B cell (primary cell): ENCODE measurements around the gene EML2. TPM values are rescaled to one million over a fixed set of nuclear protein-coding genes. Genes with fewer than 3 reads are reported as not detected.

ENCODE experiments used
- ATAC-seq: fragments of 200-7000 bp; cut with Tn5 transposase; one replicate; pipeline ENCODE4 v1.10.0; 2021; ENCODE audit warnings: low read depth, mild to moderate bottlenecking, moderate number of reproducible peaks, moderate library complexity
- CTCF ChIA-PET: fragments of 350-600 bp; sonication (Branson Sonifier 250); formaldehyde crosslinking; loops from one replicate; lab custom pipeline; 2021; ENCODE audit warnings: antibody characterized with exemption, inconsistent platforms; lab: Charles Lee
- POLR2A ChIA-PET: fragments of 350-600 bp; sonication (Branson Sonifier 250); formaldehyde crosslinking; loops from one replicate; lab custom pipeline; 2021; ENCODE audit warnings: antibody characterized with exemption; lab: Charles Lee
- DNase-seq: peaks from one replicate; pipeline ENCODE4 v3.0.0; 2013
- H2AFZ ChIP-seq: 2 replicates; pipeline ENCODE4 v1.6.1; 2012; ENCODE audit warnings: mild to moderate bottlenecking, low read depth, low read length; ENCODE audit not compliant: insufficient read depth, poor library complexity, severe bottlenecking
- H3K27ac ChIP-seq, 2 donors: 1 replicate in 1 of 2; 2 replicates in 1 of 2; pipeline ENCODE4 v1.5.1; 2012 to 2013; ENCODE audit warnings: low read length in 2 of 2, mild to moderate bottlenecking in 2 of 2, moderate library complexity in 1 of 2
- H3K27me3 ChIP-seq, 4 experiments: fragments of 200-600 bp in 1 of 4; sonication (generic) in 1 of 4; replicated peaks in 1 of 4; 1 replicate in 2 of 4; 2 replicates in 2 of 4; pipeline versions ENCODE4 v1.6.1 to v1.7.0; 2013 to 2016; ENCODE audit warnings: low read length in 3 of 4, mild to moderate bottlenecking in 2 of 4, mixed read lengths in 1 of 4, moderate library complexity in 1 of 4; ENCODE audit not compliant: insufficient read depth in 4 of 4, control insufficient read depth in 3 of 4; ENCODE audit errors: control extremely low read depth in 1 of 4
- H3K36me3 ChIP-seq, 2 experiments: replicated peaks in 1 of 2; 1 replicate in 1 of 2; 2 replicates in 1 of 2; pipeline versions ENCODE4 v1.6.1 to v1.7.1; 2013; ENCODE audit warnings: low read length in 1 of 2; ENCODE audit not compliant: insufficient read depth in 2 of 2, control insufficient read depth in 1 of 2; ENCODE audit errors: control extremely low read depth in 1 of 2, extremely low read depth in 1 of 2
- H3K4me1 ChIP-seq, 2 donors: fragments of 200-600 bp in 1 of 2; sonication (generic) in 1 of 2; 1 replicate in 1 of 2; 2 replicates in 1 of 2; pipeline versions ENCODE4 v1.5.1 to v1.6.1; 2013 to 2017; ENCODE audit warnings: low read length in 2 of 2; ENCODE audit not compliant: control insufficient read depth in 2 of 2, insufficient read depth in 2 of 2
- H3K4me2 ChIP-seq: replicated peaks from 2 replicates; pipeline ENCODE3; 2012; ENCODE audit warnings: mild to moderate bottlenecking, low read depth, low read length; ENCODE audit not compliant: poor library complexity, severe bottlenecking
- H3K4me3 ChIP-seq, 5 experiments: fragments of 200-600 bp in 1 of 5; sonication (generic) in 1 of 5; 1 replicate in 3 of 5; 2 replicates in 2 of 5; pipeline versions ENCODE4 v1.5.1 to v1.7.0; 2011 to 2016; ENCODE audit warnings: low read length in 4 of 5, mild to moderate bottlenecking in 4 of 5, low read depth in 2 of 5, control low read depth in 1 of 5, moderate library complexity in 1 of 5; ENCODE audit not compliant: insufficient read depth in 1 of 5; ENCODE audit errors: control extremely low read depth in 1 of 5, extremely low read depth in 1 of 5
- H3K79me2 ChIP-seq: fragments of 200-600 bp; sonication (generic); one replicate; pipeline ENCODE4 v1.6.0; 2016; ENCODE audit warnings: low read length; ENCODE audit not compliant: control insufficient read depth, insufficient read depth
- H3K9ac ChIP-seq: fragments of 200-600 bp; sonication (generic); 2 replicates; pipeline ENCODE4 v1.6.1; 2017; ENCODE audit warnings: mild to moderate bottlenecking, low read length, moderate library complexity
- H3K9me3 ChIP-seq, 3 donors: one replicate each; pipeline versions ENCODE4 v1.6.1 to v1.7.1; 2013; ENCODE audit warnings: low read length in 2 of 3; ENCODE audit not compliant: control insufficient read depth in 2 of 3, insufficient read depth in 1 of 3; ENCODE audit errors: control extremely low read depth in 1 of 3
- H4K20me1 ChIP-seq: 2 replicates; pipeline ENCODE4 v1.6.0; 2012; ENCODE audit warnings: mild to moderate bottlenecking, low read length; ENCODE audit not compliant: insufficient read depth, control insufficient read depth, poor library complexity, severe bottlenecking
- H3K27ac Mint-ChIP-seq: one replicate; pipeline ENCODE4 v1.8.0; 2021; ENCODE audit warnings: mixed read lengths
- H3K27me3 Mint-ChIP-seq: one replicate; pipeline ENCODE4 v1.8.0; 2021; ENCODE audit warnings: mixed read lengths
- H3K4me1 Mint-ChIP-seq: one replicate; pipeline ENCODE4 v1.8.0; 2021; ENCODE audit warnings: mixed read lengths
- H3K4me3 Mint-ChIP-seq: one replicate; pipeline ENCODE4 v1.8.0; 2021; ENCODE audit warnings: mixed read lengths
- H3K9me3 Mint-ChIP-seq: one replicate; pipeline ENCODE4 v1.8.0; 2022; ENCODE audit warnings: mixed read lengths; ENCODE audit not compliant: insufficient read depth
- EZH2 ChIP-seq: IDR thresholded peaks from 2 replicates; pipeline ENCODE4 v1.6.1; 2012; ENCODE audit warnings: borderline replicate concordance, low read depth, mild to moderate bottlenecking, moderate library complexity, low read length; ENCODE audit not compliant: insufficient read depth, poor library complexity, severe bottlenecking
- WGBS: methylation state at CpG from one replicate; pipeline ENCODE4 v1.1.5; 2013; ENCODE audit warnings: missing lambda C conversion rate; ENCODE audit not compliant: insufficient coverage; 5-methylcytosine and 5-hydroxymethylcytosine counted together
- intact Hi-C: fragments of 100-400 bp; cut with micrococcal nuclease; formaldehyde crosslinking; loops from one replicate; pipeline ENCODE4 v1.10.0; 2022
- polyA plus RNA-seq: library from polyadenylated mRNA; depleted of rRNA; stranded (reverse); fragments of >200 nt; gene quantifications from 2 replicates; pipeline ENCODE4 v1.2.3, GENCODE V29; 2012
- total RNA-seq, 2 donors: library from RNA; stranded (reverse); fragments of 120-200 nt in 1 of 2; gene quantifications; 1 replicate in 1 of 2; 2 replicates in 1 of 2; pipeline versions ENCODE4 v1.2.3 to v1.2.4, GENCODE V29; 2013 to 2022
- TF ChIP-seq, protein P1 (sequence below): fragments of 200-600 bp; IDR thresholded peaks from one replicate; pipeline ENCODE4 v1.8.0; 2022; ENCODE audit warnings: antibody characterized with exemption, mild to moderate bottlenecking

Gene EML2
- total and polyA plus RNA-seq, 2 donors (not counting 1 experiment from before 2014, with no cell fraction given), result 75.0 to 88.5 TPM

DNA sequence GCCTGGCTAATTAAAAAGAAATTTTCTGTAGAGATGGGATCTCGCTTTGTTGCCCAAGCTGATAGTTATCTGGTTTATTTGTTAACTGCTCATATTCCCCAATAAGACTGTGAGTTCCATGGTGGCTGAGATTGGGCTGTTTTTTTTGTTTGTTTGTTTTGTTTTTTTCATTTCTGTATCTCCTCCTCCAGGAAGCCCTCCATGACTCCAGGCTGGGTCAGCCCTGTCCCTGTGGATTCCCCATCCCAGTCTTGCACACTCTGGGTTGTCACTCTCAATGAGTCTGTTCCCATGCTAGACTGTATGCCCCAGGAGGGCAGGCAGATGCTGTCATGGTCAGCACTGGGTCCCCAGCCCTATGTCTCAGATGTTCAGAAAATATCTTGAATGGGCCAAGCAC, 2.9 kb downstream of the EML2 start:
- Histone ChIP-seq H3K9me3 (peaks cover 0 to 3% (median 0%) of the 10 kb centered on the region in 3 donors), H3K9ac (no peak overlapping the region), H3K4me2 (no peak overlapping the region), H3K27me3 (no peaks in the 10 kb centered on the region), H3K4me3 (no peak overlapping the region), H4K20me1 (no peaks in the 10 kb centered on the region), H3K27ac (no peak overlapping the region), H3K4me1 (peaks cover 12 to 25% of the 10 kb centered on the region in 2 donors), H3K36me3 (peaks cover 0 to 8% of the 10 kb centered on the region in 2 experiments), H3K79me2 (peaks cover 17% of the 10 kb centered on the region), H2AFZ (no peak overlapping the region)
- WGBS, result no CpG with 5 or more reads among the region's 1 CpG
- DNase-seq, result no peak
- no peak overlapping the region for H3K4me3 Mint-ChIP-seq
- peaks cover 14% of the 10 kb centered on the region for H3K4me1 Mint-ChIP-seq
- ChIA-PET CTCF (no interaction called here), POLR2A (no interaction called here)
- intact Hi-C loops, result no loop called here
- H3K27me3 Mint-ChIP-seq, result no peaks in the 10 kb centered on the region
- H3K9me3 Mint-ChIP-seq, result peaks cover 2% of the 10 kb centered on the region
- TF ChIP-seq, protein P1, sequence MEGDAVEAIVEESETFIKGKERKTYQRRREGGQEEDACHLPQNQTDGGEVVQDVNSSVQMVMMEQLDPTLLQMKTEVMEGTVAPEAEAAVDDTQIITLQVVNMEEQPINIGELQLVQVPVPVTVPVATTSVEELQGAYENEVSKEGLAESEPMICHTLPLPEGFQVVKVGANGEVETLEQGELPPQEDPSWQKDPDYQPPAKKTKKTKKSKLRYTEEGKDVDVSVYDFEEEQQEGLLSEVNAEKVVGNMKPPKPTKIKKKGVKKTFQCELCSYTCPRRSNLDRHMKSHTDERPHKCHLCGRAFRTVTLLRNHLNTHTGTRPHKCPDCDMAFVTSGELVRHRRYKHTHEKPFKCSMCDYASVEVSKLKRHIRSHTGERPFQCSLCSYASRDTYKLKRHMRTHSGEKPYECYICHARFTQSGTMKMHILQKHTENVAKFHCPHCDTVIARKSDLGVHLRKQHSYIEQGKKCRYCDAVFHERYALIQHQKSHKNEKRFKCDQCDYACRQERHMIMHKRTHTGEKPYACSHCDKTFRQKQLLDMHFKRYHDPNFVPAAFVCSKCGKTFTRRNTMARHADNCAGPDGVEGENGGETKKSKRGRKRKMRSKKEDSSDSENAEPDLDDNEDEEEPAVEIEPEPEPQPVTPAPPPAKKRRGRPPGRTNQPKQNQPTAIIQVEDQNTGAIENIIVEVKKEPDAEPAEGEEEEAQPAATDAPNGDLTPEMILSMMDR, result no peak
- TF ChIP-seq EZH2, result no peak
- no peak overlapping the region for H3K27ac Mint-ChIP-seq
- ATAC-seq, result no peak

DNA sequence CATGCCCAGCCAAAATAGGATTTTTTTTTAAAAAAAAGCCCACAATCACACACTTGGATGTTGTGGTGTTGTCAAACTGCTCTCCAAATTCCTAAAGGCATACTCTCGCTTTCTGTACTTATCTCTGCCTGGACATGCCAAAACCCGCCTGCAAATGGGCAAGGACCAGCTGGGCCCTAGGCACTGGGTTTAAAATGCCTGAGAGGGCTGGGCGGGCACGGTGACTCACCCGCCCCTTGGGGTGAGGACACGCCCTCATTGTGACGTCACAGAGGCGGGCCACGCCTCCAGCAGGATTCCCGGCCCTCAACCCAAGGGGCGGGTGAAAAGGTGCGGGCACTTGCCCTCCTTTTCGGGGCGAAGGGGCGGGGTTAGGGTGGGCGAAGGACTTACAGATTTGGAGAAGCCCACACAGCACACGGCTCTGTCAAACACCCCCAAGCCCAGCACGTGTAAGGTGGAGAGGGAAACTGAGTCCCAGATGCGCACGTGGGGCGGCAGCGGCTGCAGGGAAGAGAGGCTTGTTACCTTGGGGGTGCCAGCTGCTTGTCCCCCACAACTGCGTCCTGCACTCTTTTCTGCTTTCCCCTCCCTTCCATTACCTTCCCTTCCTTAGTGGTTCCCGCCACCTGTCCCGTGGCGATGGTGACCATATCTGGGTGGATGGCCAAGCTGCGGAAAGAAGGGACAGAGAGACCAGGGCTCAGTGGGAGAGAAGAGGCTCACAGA, 6.6 kb downstream of the EML2 start:
- ATAC-seq (peak; percentile 36), DNase-seq (peak; percentile 31)
- 83% methylated on average over 20 of the region's 27 CpGs for WGBS
- H3K9ac ChIP-seq, result no peak overlapping the region
- no peaks in the 10 kb centered on the region for H3K27me3 ChIP-seq
- H3K4me3 ChIP-seq, result no peak overlapping the region
- ChIA-PET POLR2A (interaction anchor here (0.6 kb wide), 1 partner anchor 37 kb away, joined by 4 read pairs; no protein-coding TSS in a partner anchor), CTCF (no interaction called here)
- TF ChIP-seq, protein P1, result no peak
- no peak for TF ChIP-seq EZH2
- H2AFZ ChIP-seq, result no peak overlapping the region
- H3K9me3 ChIP-seq, result no peaks in the 10 kb centered on the region
- no peaks in the 10 kb centered on the region for H3K27me3 Mint-ChIP-seq
- no peaks in the 10 kb centered on the region for H3K4me1 ChIP-seq
- intact Hi-C loops, result no loop called here
- H3K4me1 Mint-ChIP-seq, result peaks cover 1% of the 10 kb centered on the region
- no peak overlapping the region for H3K27ac Mint-ChIP-seq
- no peak overlapping the region for H3K4me2 ChIP-seq
- no peaks in the 10 kb centered on the region for H4K20me1 ChIP-seq
- no peak overlapping the region for H3K4me3 Mint-ChIP-seq
- H3K27ac ChIP-seq, result no peak overlapping the region
- H3K79me2 ChIP-seq, result peaks cover 3% of the 10 kb centered on the region
- peaks cover 3 to 19% of the 10 kb centered on the region in 2 experiments for H3K36me3 ChIP-seq
- no peaks in the 10 kb centered on the region for H3K9me3 Mint-ChIP-seq
